ENCODE measurements around the gene HK3.
"Not testable (repeated sequence)": the region's sequence is repeated elsewhere in the genome, so short reads cannot be mapped to it uniquely, and the experiment has no call there.

The HK3 gene

DNA sequence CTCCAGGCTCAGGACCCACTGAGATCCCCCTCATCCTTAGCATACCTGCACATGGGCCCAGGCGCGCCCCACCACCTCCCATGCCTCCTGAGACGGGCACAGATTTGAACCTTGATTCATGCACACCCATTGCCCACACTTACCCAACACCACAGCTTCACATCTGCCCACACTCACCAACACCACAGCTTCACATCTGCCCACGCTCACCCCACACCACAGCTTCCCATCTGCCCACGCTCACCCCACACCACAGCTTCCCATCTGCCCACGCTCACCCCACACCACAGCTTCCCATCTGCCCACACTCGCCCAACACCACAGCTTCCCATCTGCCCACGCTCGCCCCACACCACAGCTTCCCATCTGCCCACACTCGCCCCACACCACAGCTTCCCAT lies 28.5 kb downstream of the HK3 start:
- not testable (repeated sequence) for DNase-seq (ENCODE audit: low read depth in 1 of 2, low spot score in 1 of 2)

DNA sequence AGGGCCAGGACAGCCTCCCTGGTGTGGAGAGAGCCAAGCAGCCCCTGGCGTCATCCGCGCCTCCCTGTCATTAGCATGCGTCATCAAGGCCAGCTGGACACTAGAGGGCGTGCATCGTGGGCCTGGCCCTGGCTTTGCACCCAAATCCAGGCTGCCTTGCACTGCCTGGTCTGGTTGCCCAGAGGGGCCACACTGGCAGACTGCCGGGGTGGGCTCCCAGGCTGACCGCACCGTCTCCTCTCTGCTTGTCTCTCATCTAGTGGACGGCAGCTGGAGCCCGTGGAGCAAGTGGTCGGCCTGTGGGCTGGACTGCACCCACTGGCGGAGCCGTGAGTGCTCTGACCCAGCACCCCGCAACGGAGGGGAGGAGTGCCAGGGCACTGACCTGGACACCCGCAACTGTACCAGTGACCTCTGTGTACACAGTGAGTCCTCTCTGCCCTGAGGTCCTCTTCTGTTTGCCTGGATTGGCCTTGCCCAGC lies 29.0 kb downstream of the HK3 start:
- DNase-seq (ENCODE audit: low read depth in 1 of 2, low spot score in 1 of 2), result no peak

- no peak for DNase-seq (ENCODE audit: low read depth in 1 of 2, low spot score in 1 of 2)
Observed at GRCh38 chr5:176869501-176870109, 29.5 kb downstream of the HK3 start.

- no peak for DNase-seq (ENCODE audit: low read depth in 1 of 2, low spot score in 1 of 2)
Observed at GRCh38 chr5:176868731-176869130, 30.4 kb downstream of the HK3 start.

- no peak for DNase-seq (ENCODE audit: low read depth in 1 of 2, low spot score in 1 of 2)
Observed at GRCh38 chr5:176868126-176868525, 31.0 kb downstream of the HK3 start.

- DNase-seq (ENCODE audit: low read depth in 1 of 2, low spot score in 1 of 2), result no peak
Observed at GRCh38 chr5:176866707-176867310, 32.3 kb downstream of the HK3 start.

GRCh38 chr5:176865964-176866363 lies 33.2 kb downstream of the HK3 start:
- no peak for DNase-seq (ENCODE audit: low read depth in 1 of 2, low spot score in 1 of 2)

GRCh38 chr5:176864755-176865154 lies 34.4 kb downstream of the HK3 start:
- DNase-seq (ENCODE audit: low read depth in 1 of 2, low spot score in 1 of 2), result no peak

GRCh38 chr5:176863765-176864098 lies 35.4 kb downstream of the HK3 start:
- DNase-seq (ENCODE audit: low read depth in 1 of 2, low spot score in 1 of 2), result no peak

GRCh38 chr5:176863041-176863764 lies 35.9 kb downstream of the HK3 start:
- DNase-seq (ENCODE audit: low read depth in 1 of 2, low spot score in 1 of 2), result no peak

DNA sequence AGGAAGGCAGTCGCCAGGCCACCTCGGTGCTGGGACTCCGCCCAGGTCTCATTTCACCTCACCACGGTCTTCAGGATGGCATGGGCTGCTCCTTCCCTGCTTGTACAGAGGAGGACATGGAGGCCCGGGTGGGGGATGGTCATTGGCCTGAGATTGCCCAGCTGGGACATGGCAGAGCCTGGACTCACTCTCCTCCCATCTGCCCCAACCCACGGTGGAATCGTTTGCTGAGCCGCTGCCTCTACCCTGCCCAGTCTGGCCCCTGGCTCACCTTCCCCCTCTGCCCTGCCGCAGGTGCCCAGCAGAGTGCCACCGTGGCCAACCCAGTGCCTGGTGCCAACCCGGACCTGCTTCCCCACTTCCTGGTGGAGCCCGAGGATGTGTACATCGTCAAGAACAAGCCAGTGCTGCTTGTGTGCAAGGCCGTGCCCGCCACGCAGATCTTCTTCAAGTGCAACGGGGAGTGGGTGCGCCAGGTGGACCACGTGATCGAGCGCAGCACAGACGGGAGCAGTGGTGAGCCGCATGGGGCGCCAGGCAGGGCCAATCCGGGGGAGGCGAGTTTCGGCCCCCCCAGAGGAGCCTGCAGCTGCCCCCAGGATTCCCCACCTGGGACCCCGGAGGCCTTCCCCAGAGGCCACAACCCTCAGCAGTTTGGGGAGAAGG lies 36.7 kb downstream of the HK3 start:
- DNase-seq (ENCODE audit: low read depth in 1 of 2, low spot score in 1 of 2), result no peak

- no peak for DNase-seq (ENCODE audit: low read depth in 1 of 2, low spot score in 1 of 2)
Observed at GRCh38 chr5:176861276-176861675, 37.9 kb downstream of the HK3 start.

DNA sequence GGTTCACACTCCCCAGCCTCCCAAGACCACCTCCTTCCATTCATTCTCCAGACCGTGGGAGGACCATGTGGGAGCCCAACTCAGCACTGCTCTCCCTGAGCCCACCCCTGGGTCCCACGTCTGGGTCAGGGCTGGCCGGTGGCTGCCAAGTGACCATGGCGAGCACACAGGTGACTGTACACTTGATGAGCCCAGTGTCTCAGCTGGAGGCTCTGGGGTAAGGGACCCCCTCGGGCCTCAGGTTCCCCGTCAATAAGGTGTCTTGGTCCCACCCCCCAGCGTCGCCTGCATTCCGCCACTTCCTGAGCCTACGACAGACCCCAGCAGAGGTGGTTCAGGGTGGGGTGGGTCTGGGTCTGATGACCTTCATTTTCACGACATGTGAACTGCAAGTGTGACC lies 38.8 kb downstream of the HK3 start:
- DNase-seq (ENCODE audit: low read depth in 1 of 2, low spot score in 1 of 2), result no peak

GRCh38 chr5:176859916-176860315 lies 39.2 kb downstream of the HK3 start:
- DNase-seq (ENCODE audit: low read depth in 1 of 2, low spot score in 1 of 2), result no peak

GRCh38 chr5:176857894-176858273 lies 41.3 kb downstream of the HK3 start:
- no peak for DNase-seq (ENCODE audit: low read depth in 1 of 2, low spot score in 1 of 2)

DNA sequence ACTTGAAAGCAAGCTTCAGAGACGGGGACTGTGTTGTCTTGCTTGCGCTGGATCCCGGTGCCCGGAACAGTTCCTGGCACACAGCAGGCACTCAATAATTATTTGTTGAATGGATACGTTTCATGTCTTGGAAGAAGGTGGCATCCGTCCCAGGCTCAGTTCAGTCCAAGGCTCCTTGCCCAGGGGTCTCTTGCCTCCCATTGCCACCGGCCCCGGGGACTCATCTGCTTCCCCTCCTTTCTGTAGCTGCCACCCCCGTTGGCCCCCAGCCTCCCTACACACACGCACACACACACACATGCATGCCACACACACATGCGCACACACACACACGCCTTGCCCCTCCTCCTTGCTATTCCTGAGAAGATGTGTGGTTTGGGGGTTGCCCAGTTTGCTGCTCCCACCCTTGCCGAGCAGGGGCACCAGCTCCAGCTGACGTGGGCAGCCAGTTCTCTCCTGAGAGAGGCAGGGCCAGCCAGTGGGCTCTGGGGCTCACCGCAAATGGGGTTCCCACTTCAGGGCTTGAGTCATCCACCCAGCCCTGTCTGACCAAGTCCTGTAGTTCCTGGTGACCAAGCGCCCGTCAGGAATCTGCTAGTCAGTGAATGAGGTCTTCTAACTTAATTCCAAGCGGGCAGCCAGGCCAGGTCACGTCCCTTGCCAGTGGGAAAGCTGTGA lies 41.8 kb downstream of the HK3 start:
- DNase-seq (ENCODE audit: low read depth in 1 of 2, low spot score in 1 of 2), result no peak

- no peak for DNase-seq (ENCODE audit: low read depth in 1 of 2, low spot score in 1 of 2)
Observed at GRCh38 chr5:176856746-176857145, 42.4 kb downstream of the HK3 start.

- no peak for DNase-seq (ENCODE audit: low read depth in 1 of 2, low spot score in 1 of 2)
Observed at GRCh38 chr5:176855598-176855997, 43.5 kb downstream of the HK3 start.

GRCh38 chr5:176854164-176854563 lies 45.0 kb downstream of the HK3 start:
- DNase-seq (ENCODE audit: low read depth in 1 of 2, low spot score in 1 of 2), result no peak

DNA sequence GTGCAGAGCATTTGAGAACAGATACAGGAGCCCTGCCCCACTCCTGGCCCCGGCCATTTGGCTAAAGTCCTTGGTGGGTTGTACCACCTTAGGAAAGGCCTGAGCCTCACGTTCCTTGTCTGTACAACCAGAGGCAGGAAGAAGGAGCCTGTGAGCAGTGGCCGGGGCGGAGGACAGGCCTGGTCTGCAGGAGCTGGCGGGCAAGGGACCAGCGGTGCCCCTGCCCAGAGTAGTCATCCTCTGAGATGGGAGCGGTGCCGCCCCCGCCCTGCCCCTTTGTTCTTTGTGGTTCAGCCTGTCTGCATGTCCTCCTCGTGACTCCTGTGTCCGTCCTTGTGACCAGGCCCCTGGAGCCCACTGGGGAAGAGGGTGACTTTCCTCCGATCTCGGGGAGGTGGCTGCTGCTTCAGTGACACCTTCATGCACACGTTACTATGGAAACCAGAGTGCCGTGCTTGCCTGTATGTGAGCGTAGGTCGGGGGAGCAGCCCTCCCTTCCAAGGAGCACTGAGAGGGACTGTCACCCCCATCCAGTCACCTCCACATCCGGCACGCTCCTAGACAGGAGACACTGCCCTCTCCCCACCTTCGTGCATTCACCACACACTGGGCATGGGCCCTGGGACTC lies 45.9 kb downstream of the HK3 start:
- no peak for DNase-seq (ENCODE audit: low read depth in 1 of 2, low spot score in 1 of 2)

Measured in activated T-helper 1 cell treated with anti-CD3 and anti-CD28 coated beads, Interleukin-2, amount 50 U/mL, for 16 hours (primary cell).